ENCODE data around the gene HOXB3. TPM values are rescaled to one million over a fixed set of nuclear protein-coding genes. Genes with fewer than 3 reads are reported as not detected.

Gene HOXB3
- polyA plus RNA-seq, 1 of the 3 experiments (the other 2 are of a cell fraction) = 0.46 TPM

- ChIA-PET POLR2A (no interaction called here), CTCF (no interaction called here)
- Histone ChIP-seq H3K4me1 (ENCODE audit: control insufficient read depth in 1 of 2, insufficient read depth in 2 of 2, low read depth in 1 of 2, low read length in 1 of 2) (peaks cover 0 to 2% of the 10 kb centered on the region in 2 experiments; a peak in 1 of 4 replicates), H3F3A (replicated peaks; ENCODE audit: insufficient read depth) (no peaks in the 10 kb centered on the region), H3K9me2 (no peaks in the 10 kb centered on the region), H3K9me3 (no peaks in the 10 kb centered on the region), H3K27me3 (ENCODE audit: insufficient read depth) (peaks cover 97% of the 10 kb centered on the region), H2AFZ (ENCODE audit: low read depth) (no peak overlapping the region), H4K20me1 (ENCODE audit: insufficient read depth) (peaks cover 10% of the 10 kb centered on the region; the same call in 1 of the 2 replicates), H3K4me3 (ENCODE audit: low read depth in 2 of 2, low read length in 1 of 2) (no peak overlapping the region), H3K4me2 (no peak overlapping the region), H3K36me3 (replicated peaks in 1 of 2; ENCODE audit: control insufficient read depth in 1 of 2, insufficient read depth in 2 of 2, low read length in 1 of 2) (no peaks in the 10 kb centered on the region), H3K27ac (ENCODE audit: low read depth in 2 of 2, low read length in 1 of 2) (no peak overlapping the region), H3K79me2 (ENCODE audit: insufficient read depth) (no peaks in the 10 kb centered on the region), H3K9ac (no peak overlapping the region)
- no peak for DNase-seq
- 8% methylated on average over 4 of the region's 4 CpGs for WGBS (ENCODE audit: low lambda C conversion rate)
- TF ChIP-seq MEF2A (IDR thresholded peaks at IDR 0.05; ENCODE audit: borderline replicate concordance, low read depth) (no peak), TCF12 (IDR thresholded peaks at IDR 0.05) (no peak), RXRA (IDR thresholded peaks at IDR 0.05; ENCODE audit: borderline replicate concordance, low read depth) (no peak), POLR2AphosphoS5 (IDR thresholded peaks at IDR 0.05; ENCODE audit: low read depth, low read length) (no peak), YY1 (IDR thresholded peaks at IDR 0.05; ENCODE audit: low read depth) (no peak), MXI1 (IDR thresholded peaks at IDR 0.05; ENCODE audit: low read depth, low read length) (no peak), FOXJ3 (CRISPR knock-in tag; IDR thresholded peaks at IDR 0.05) (no peak), USF2 (IDR thresholded peaks at IDR 0.05; ENCODE audit: borderline replicate concordance, low read depth, low read length) (no peak), PBX3 (IDR thresholded peaks at IDR 0.05) (no peak), RAD21 (IDR thresholded peaks at IDR 0.05; ENCODE audit: low read length) (no peak), SIN3A (IDR thresholded peaks at IDR 0.05; ENCODE audit: borderline replicate concordance, low read depth, low read length) (no peak), JUND (IDR thresholded peaks at IDR 0.05) (no peak), TEAD4 (IDR thresholded peaks at IDR 0.05; ENCODE audit: borderline replicate concordance, insufficient read depth) (no peak)
- TF ChIP-seq, protein P1, sequence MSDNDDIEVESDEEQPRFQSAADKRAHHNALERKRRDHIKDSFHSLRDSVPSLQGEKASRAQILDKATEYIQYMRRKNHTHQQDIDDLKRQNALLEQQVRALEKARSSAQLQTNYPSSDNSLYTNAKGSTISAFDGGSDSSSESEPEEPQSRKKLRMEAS (IDR thresholded peaks at IDR 0.05; ENCODE audit: low read depth) = no peak
- TF ChIP-seq, protein P2, sequence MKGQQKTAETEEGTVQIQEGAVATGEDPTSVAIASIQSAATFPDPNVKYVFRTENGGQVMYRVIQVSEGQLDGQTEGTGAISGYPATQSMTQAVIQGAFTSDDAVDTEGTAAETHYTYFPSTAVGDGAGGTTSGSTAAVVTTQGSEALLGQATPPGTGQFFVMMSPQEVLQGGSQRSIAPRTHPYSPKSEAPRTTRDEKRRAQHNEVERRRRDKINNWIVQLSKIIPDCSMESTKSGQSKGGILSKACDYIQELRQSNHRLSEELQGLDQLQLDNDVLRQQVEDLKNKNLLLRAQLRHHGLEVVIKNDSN (IDR thresholded peaks at IDR 0.05; ENCODE audit: borderline replicate concordance, low read depth) = no peak
Observed at GRCh38 chr17:48565925-48566710, 23.9 kb downstream of the HOXB3 start.
